Measurements from ENCODE around the gene PCYT2. TPM values are rescaled to one million over a fixed set of nuclear protein-coding genes. Genes with fewer than 3 reads are reported as not detected.

Gene PCYT2
- total and polyA plus RNA-seq, 9 of the 15 experiments (the other 6 are each of a cell fraction or from before 2014, with no cell fraction given), result 0.92 to 134 (median 82.5) TPM

GRCh38 chr17:81860756-81861568, 50.2 kb downstream of the PCYT2 start (continued):
- TF ChIP-seq E2F1 (CRISPR knock-in tag; IDR thresholded peaks at IDR 0.05), result no peak; the same call in 1 of the 2 replicates
- TF ChIP-seq MCM5 (IDR thresholded peaks at IDR 0.05; ENCODE audit: low read depth), result no peak
- no peak for TF ChIP-seq ZNF232 (CRISPR knock-in tag; IDR thresholded peaks at IDR 0.05)
- TF ChIP-seq NR4A1 (CRISPR knock-in tag; IDR thresholded peaks at IDR 0.05), result peak; percentile 95; the same call in 1 of the 2 replicates
- TF ChIP-seq NR4A1 (tag; IDR thresholded peaks at IDR 0.05), result peak; percentile 98
- TF ChIP-seq PYGO2 (tag; IDR thresholded peaks at IDR 0.05), result peak; percentile 97
- TF ChIP-seq HNRNPK (IDR thresholded peaks at IDR 0.05; ENCODE audit: low read depth, low read length, poor library complexity, severe bottlenecking), result no peak
- peak; percentile 94 for TF ChIP-seq ZNF668 (CRISPR knock-in tag; IDR thresholded peaks at IDR 0.05)
- TF ChIP-seq ZFX (CRISPR knock-in tag; IDR thresholded peaks at IDR 0.05), result peak; percentile 78
- 0 out of 2 replicates have a peak, but pooled peaks have one; percentile 25 for TF ChIP-seq SREBF1 (IDR thresholded peaks at IDR 0.05; ENCODE audit: borderline replicate concordance, low read depth, low read length)
- TF ChIP-seq, protein P1, sequence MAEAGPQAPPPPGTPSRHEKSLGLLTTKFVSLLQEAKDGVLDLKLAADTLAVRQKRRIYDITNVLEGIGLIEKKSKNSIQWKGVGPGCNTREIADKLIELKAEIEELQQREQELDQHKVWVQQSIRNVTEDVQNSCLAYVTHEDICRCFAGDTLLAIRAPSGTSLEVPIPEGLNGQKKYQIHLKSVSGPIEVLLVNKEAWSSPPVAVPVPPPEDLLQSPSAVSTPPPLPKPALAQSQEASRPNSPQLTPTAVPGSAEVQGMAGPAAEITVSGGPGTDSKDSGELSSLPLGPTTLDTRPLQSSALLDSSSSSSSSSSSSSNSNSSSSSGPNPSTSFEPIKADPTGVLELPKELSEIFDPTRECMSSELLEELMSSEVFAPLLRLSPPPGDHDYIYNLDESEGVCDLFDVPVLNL (CRISPR knock-in tag; IDR thresholded peaks at IDR 0.05; ENCODE audit: low read depth), result no peak
- TF ChIP-seq ZNF316 (IDR thresholded peaks at IDR 0.05), result no peak
- peak; percentile 73; the same call in 1 of the 2 replicates for TF ChIP-seq ZNF444 (CRISPR knock-in tag; IDR thresholded peaks at IDR 0.05)
- no peak; the same call in 1 of the 2 replicates for TF ChIP-seq ZNF41 (CRISPR knock-in tag; conservative IDR thresholded peaks at IDR 0.05)
- TF ChIP-seq TEAD2 (tag; IDR thresholded peaks at IDR 0.05), result peak; percentile 67; the same call in 1 of the 2 replicates
- TF ChIP-seq NCOR1 (IDR thresholded peaks at IDR 0.05), result no peak; the same call in 1 of the 2 replicates
- TF ChIP-seq L3MBTL2 (IDR thresholded peaks at IDR 0.05), result peak; percentile 98
- TF ChIP-seq NR2F6 (CRISPR knock-in tag; IDR thresholded peaks at IDR 0.05), result 0 out of 2 replicates have a peak, but pooled peaks have one; percentile 30
- TF ChIP-seq CHCHD3 (CRISPR knock-in tag; IDR thresholded peaks at IDR 0.05), result no peak
- TF ChIP-seq E2F3 (CRISPR knock-in tag; IDR thresholded peaks at IDR 0.05), result peak; percentile 96
- TF ChIP-seq KLF13 (tag; IDR thresholded peaks at IDR 0.05; ENCODE audit: borderline replicate concordance, low read depth), result no peak; the same call in 1 of the 2 replicates
- peak; percentile 19; the same call in 1 of the 2 replicates for TF ChIP-seq LCOR (CRISPR knock-in tag; IDR thresholded peaks at IDR 0.05)
- TF ChIP-seq KLF1 (tag; IDR thresholded peaks at IDR 0.05), result peak; percentile 77; the same call in 1 of the 2 replicates
- no peak for TF ChIP-seq NONO (IDR thresholded peaks at IDR 0.05; ENCODE audit: low read depth in 2 of 2, low read length in 1 of 2)
- peak; percentile 97 for TF ChIP-seq CEBPG (CRISPR knock-in tag; IDR thresholded peaks at IDR 0.05)
- TF ChIP-seq CEBPG (tag; conservative IDR thresholded peaks at IDR 0.05 in 1 of 2, IDR thresholded peaks at IDR 0.05 in 1 of 2), result peak; percentile 98 to 100
- peak; percentile 98 for TF ChIP-seq NFYB (IDR thresholded peaks at IDR 0.05; ENCODE audit: extremely low read depth, insufficient read length)
- TF ChIP-seq TAF7 (tag; IDR thresholded peaks at IDR 0.05), result no peak
